SU-DHL-6 (cell line): ENCODE results near the gene SLC7A11.

ENCODE experiments used
- H2AFZ ChIP-seq: fragments of 200-600 bp; sonication (generic); 2 replicates; pipeline ENCODE4 v1.6.1; 2014; ENCODE audit warnings: low read depth, mild to moderate bottlenecking, moderate library complexity, mixed read lengths, antibody characterized with exemption, low read length; ENCODE audit not compliant: severe bottlenecking
- H3F3A ChIP-seq: fragments of 200-600 bp; shearing (Covaris generic); 2 replicates; pipeline ENCODE4 v1.6.0; 2016; ENCODE audit warnings: antibody characterized with exemption, mild to moderate bottlenecking; ENCODE audit not compliant: insufficient read depth
- H3K27ac ChIP-seq: fragments of 200-600 bp; sonication (generic); 2 replicates; pipeline ENCODE4 v1.5.1; 2016; ENCODE audit warnings: low read depth, mild to moderate bottlenecking, low read length, moderate library complexity, mixed read lengths
- H3K27me3 ChIP-seq: fragments of 200-600 bp; sonication (generic), shearing (Covaris generic); 2 replicates; pipeline ENCODE4 v1.6.0; 2014; ENCODE audit warnings: mild to moderate bottlenecking, low read length
- H3K36me3 ChIP-seq: fragments of 200-600 bp; sonication (generic); 2 replicates; pipeline ENCODE4 v1.6.1; 2014; ENCODE audit warnings: mild to moderate bottlenecking, low read length, mixed read lengths
- H3K4me2 ChIP-seq: fragments of 300-600, 200-600 bp; shearing (Covaris generic), sonication (generic); 2 replicates; pipeline ENCODE4 v1.6.0; 2014; ENCODE audit warnings: low read length, low read depth, mild to moderate bottlenecking; ENCODE audit not compliant: poor library complexity, severe bottlenecking
- H3K4me3 ChIP-seq: fragments of 200-600 bp; sonication (generic); 2 replicates; pipeline ENCODE4 v1.5.1; 2014; ENCODE audit warnings: antibody characterized with exemption, low read length, mild to moderate bottlenecking, mixed read lengths; ENCODE audit not compliant: insufficient read depth, poor library complexity, severe bottlenecking
- H3K79me2 ChIP-seq: fragments of 200-600 bp; sonication (generic); 2 replicates; pipeline ENCODE4 v1.6.1; 2014; ENCODE audit warnings: mild to moderate bottlenecking, low read length, moderate library complexity; ENCODE audit not compliant: insufficient read depth
- H3K9ac ChIP-seq: fragments of 200-600 bp; sonication (generic); 2 replicates; pipeline ENCODE4 v1.7.0; 2014; ENCODE audit warnings: mild to moderate bottlenecking, low read length
- H3K9me2 ChIP-seq: fragments of 200-600 bp; sonication (generic); replicated peaks from 2 replicates; pipeline ENCODE4 v1.6.1; 2014; ENCODE audit warnings: low read length; ENCODE audit not compliant: insufficient read depth
- H3K9me3 ChIP-seq: fragments of 200-600 bp; sonication (generic); 2 replicates; pipeline ENCODE4 v1.6.1; 2014; ENCODE audit warnings: low read length, mixed read lengths; ENCODE audit not compliant: insufficient read depth
- H4K20me1 ChIP-seq: fragments of 200-600 bp; sonication (generic); 2 replicates; pipeline ENCODE4 v1.6.1; 2014; ENCODE audit warnings: low read depth, mild to moderate bottlenecking, antibody characterized with exemption, low read length, moderate library complexity, mixed read lengths
- EZH2phosphoT487 ChIP-seq: fragments of 200-600 bp; sonication (generic), shearing (Covaris generic); conservative IDR thresholded peaks from 2 replicates; pipeline ENCODE4 v1.6.1; 2018; ENCODE audit warnings: mild to moderate bottlenecking, antibody characterized with exemption, low read length, moderate library complexity, mixed read lengths
- TF ChIP-seq, protein P1 (sequence below): fragments of 200-600 bp; sonication (generic); IDR thresholded peaks from one replicate; pipeline ENCODE4 v1.5.1; 2017; ENCODE audit warnings: antibody characterized with exemption, mild to moderate bottlenecking, low read length, moderate library complexity; ENCODE audit not compliant: insufficient read depth, poor library complexity, severe bottlenecking

Gene SLC7A11

DNA sequence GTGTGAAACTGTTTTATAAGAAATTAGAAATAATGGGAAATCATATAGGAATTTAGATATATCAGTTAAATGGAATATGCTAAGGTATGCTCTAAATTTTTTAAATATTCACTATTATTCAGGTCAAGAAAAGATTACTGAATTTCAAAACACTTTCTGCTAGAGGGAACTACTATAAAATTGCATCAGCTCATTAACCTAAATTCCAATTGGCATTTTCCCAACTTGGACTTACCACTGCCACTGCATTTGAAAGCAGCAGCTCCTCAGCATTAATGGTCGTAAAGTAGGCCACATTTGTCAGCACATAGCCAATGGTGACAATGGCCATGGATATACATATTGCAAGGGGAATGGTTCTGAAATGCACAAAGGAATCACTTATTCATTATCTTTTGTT is 57.3 kb downstream of the SLC7A11 start:
- H3K4me2 ChIP-seq: no peak overlapping the region
- H3K9me3 ChIP-seq: no peaks in the 10 kb centered on the region
- H3K9me2 ChIP-seq: no peaks in the 10 kb centered on the region
- H4K20me1 ChIP-seq: no peaks in the 10 kb centered on the region
- no peak for TF ChIP-seq EZH2phosphoT487
- no peaks in the 10 kb centered on the region for H3K79me2 ChIP-seq
- H3K27ac ChIP-seq: no peak overlapping the region
- H3K27me3 ChIP-seq: no peaks in the 10 kb centered on the region
- H3K9ac ChIP-seq: no peak overlapping the region
- no peak overlapping the region for H3K4me3 ChIP-seq
- no peaks in the 10 kb centered on the region for H3K36me3 ChIP-seq
- no peaks in the 10 kb centered on the region for H3F3A ChIP-seq
- no peak overlapping the region for H2AFZ ChIP-seq

- no peaks in the 10 kb centered on the region for H3K9me2 ChIP-seq
- H3K9ac ChIP-seq: no peak overlapping the region
- TF ChIP-seq, protein P1, sequence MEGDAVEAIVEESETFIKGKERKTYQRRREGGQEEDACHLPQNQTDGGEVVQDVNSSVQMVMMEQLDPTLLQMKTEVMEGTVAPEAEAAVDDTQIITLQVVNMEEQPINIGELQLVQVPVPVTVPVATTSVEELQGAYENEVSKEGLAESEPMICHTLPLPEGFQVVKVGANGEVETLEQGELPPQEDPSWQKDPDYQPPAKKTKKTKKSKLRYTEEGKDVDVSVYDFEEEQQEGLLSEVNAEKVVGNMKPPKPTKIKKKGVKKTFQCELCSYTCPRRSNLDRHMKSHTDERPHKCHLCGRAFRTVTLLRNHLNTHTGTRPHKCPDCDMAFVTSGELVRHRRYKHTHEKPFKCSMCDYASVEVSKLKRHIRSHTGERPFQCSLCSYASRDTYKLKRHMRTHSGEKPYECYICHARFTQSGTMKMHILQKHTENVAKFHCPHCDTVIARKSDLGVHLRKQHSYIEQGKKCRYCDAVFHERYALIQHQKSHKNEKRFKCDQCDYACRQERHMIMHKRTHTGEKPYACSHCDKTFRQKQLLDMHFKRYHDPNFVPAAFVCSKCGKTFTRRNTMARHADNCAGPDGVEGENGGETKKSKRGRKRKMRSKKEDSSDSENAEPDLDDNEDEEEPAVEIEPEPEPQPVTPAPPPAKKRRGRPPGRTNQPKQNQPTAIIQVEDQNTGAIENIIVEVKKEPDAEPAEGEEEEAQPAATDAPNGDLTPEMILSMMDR: no peak
- no peak for TF ChIP-seq EZH2phosphoT487
- H3K4me2 ChIP-seq: no peak overlapping the region
- no peak overlapping the region for H2AFZ ChIP-seq
- H3K4me3 ChIP-seq: no peak overlapping the region
- H3K79me2 ChIP-seq: no peaks in the 10 kb centered on the region
- no peaks in the 10 kb centered on the region for H3K9me3 ChIP-seq
- H3F3A ChIP-seq: no peaks in the 10 kb centered on the region
- no peak overlapping the region for H3K27ac ChIP-seq
- H3K27me3 ChIP-seq: no peaks in the 10 kb centered on the region
- H4K20me1 ChIP-seq: no peaks in the 10 kb centered on the region
- no peaks in the 10 kb centered on the region for H3K36me3 ChIP-seq
These were observed 59.2 kb downstream of the SLC7A11 start for GRCh38 chr4:138182838-138183426.

DNA sequence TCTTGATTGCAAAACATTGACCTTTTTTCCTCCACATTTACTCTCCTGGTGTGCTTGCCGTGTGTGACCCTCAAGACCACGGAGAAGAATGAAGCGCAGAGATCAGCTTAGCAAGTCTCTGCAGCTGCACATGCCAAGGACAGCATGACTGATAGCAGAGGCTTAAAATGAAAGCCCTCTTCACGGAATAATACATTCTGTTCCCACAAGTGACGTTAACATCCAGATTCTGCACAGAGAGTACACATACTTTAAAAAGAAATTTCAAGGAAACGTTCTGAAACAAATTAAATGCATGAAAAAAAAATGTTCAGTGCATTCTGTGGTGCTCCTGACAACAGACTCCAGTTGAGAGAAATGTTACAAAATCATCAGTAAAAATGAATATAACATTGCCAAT is 60.9 kb downstream of the SLC7A11 start:
- no peaks in the 10 kb centered on the region for H3F3A ChIP-seq
- H3K9me3 ChIP-seq: no peaks in the 10 kb centered on the region
- no peak for TF ChIP-seq EZH2phosphoT487
- TF ChIP-seq, protein P1: no peak
- no peaks in the 10 kb centered on the region for H3K79me2 ChIP-seq
- no peaks in the 10 kb centered on the region for H3K27me3 ChIP-seq
- no peak overlapping the region for H3K27ac ChIP-seq
- H4K20me1 ChIP-seq: no peaks in the 10 kb centered on the region
- no peak overlapping the region for H3K4me2 ChIP-seq
- H3K4me3 ChIP-seq: no peak overlapping the region
- no peaks in the 10 kb centered on the region for H3K9me2 ChIP-seq
- H3K36me3 ChIP-seq: no peaks in the 10 kb centered on the region
- no peak overlapping the region for H2AFZ ChIP-seq
- H3K9ac ChIP-seq: no peak overlapping the region

- H3K79me2 ChIP-seq: no peaks in the 10 kb centered on the region
- H3K36me3 ChIP-seq: no peaks in the 10 kb centered on the region
- H4K20me1 ChIP-seq: no peaks in the 10 kb centered on the region
- H3K27ac ChIP-seq: no peak overlapping the region
- no peaks in the 10 kb centered on the region for H3F3A ChIP-seq
- H3K4me2 ChIP-seq: no peak overlapping the region
- no peak for TF ChIP-seq EZH2phosphoT487
- TF ChIP-seq, protein P1: no peak
- H3K27me3 ChIP-seq: no peaks in the 10 kb centered on the region
- no peak overlapping the region for H3K9ac ChIP-seq
- H3K9me2 ChIP-seq: no peaks in the 10 kb centered on the region
- no peak overlapping the region for H3K4me3 ChIP-seq
- no peak overlapping the region for H2AFZ ChIP-seq
- no peaks in the 10 kb centered on the region for H3K9me3 ChIP-seq
These were observed 63.6 kb downstream of the SLC7A11 start for GRCh38 chr4:138178566-138178965.
